IPS-18a (cell line): ENCODE measurements around the gene RAB10.
"Not testable (repeated sequence)": the region's sequence is repeated elsewhere in the genome, so short reads cannot be mapped to it uniquely, and the experiment has no call there.

Experiments
- H3K27ac ChIP-seq: one replicate; pipeline ENCODE4 v1.5.1; 2013; ENCODE audit warnings: low read length
- H3K27me3 ChIP-seq: one replicate; pipeline ENCODE4 v1.6.1; 2013; ENCODE audit warnings: mild to moderate bottlenecking, low read length; ENCODE audit not compliant: control insufficient read depth, insufficient read depth
- H3K36me3 ChIP-seq: one replicate; pipeline ENCODE4 v1.6.1; 2013; ENCODE audit warnings: low read depth, low read length; ENCODE audit not compliant: control insufficient read depth
- H3K4me1 ChIP-seq: one replicate; pipeline ENCODE4 v1.6.1; 2013; ENCODE audit warnings: low read depth, low read length; ENCODE audit not compliant: control insufficient read depth
- H3K4me3 ChIP-seq: one replicate; pipeline ENCODE4 v1.5.1; 2013; ENCODE audit warnings: low read length
- H3K9ac ChIP-seq: one replicate; pipeline ENCODE4 v1.6.1; 2013; ENCODE audit warnings: mild to moderate bottlenecking, low read length, moderate library complexity
- H3K9me3 ChIP-seq: one replicate; pipeline ENCODE4 v1.6.1; 2013; ENCODE audit warnings: low read depth, low read length; ENCODE audit not compliant: control insufficient read depth

RAB10 gene

GRCh38 chr2:26001743-26002351 is 32.0 kb upstream of the RAB10 start:
- Histone ChIP-seq H3K4me3 (no peak overlapping the region), H3K27ac (no peak overlapping the region), H3K27me3 (no peaks in the 10 kb centered on the region), H3K9me3 (no peaks in the 10 kb centered on the region), H3K9ac (no peak overlapping the region), H3K36me3 (no peaks in the 10 kb centered on the region), H3K4me1 (peaks cover 3% of the 10 kb centered on the region)

- Histone ChIP-seq H3K9me3 (no peaks in the 10 kb centered on the region), H3K4me3 (no peak overlapping the region), H3K36me3 (no peaks in the 10 kb centered on the region), H3K27ac (no peak overlapping the region), H3K9ac (no peak overlapping the region), H3K27me3 (no peaks in the 10 kb centered on the region), H3K4me1 (peaks cover under 1% of the 10 kb centered on the region)
Measured at GRCh38 chr2:26002632-26003310, 31.1 kb upstream of the RAB10 start.

- Histone ChIP-seq H3K27ac (no peak overlapping the region), H3K9me3 (no peaks in the 10 kb centered on the region), H3K4me3 (no peak overlapping the region), H3K9ac (no peak overlapping the region), H3K36me3 (no peaks in the 10 kb centered on the region), H3K4me1 (peaks cover 14% of the 10 kb centered on the region), H3K27me3 (no peaks in the 10 kb centered on the region)
Measured at GRCh38 chr2:26008095-26008494, 25.8 kb upstream of the RAB10 start.

- Histone ChIP-seq H3K4me1 (peaks cover 14% of the 10 kb centered on the region), H3K9me3 (no peaks in the 10 kb centered on the region), H3K4me3 (no peak overlapping the region), H3K9ac (no peak overlapping the region), H3K27me3 (no peaks in the 10 kb centered on the region), H3K27ac (no peak overlapping the region), H3K36me3 (no peaks in the 10 kb centered on the region)
Measured at GRCh38 chr2:26008851-26009566, 24.9 kb upstream of the RAB10 start.

- Histone ChIP-seq H3K9me3 (no peaks in the 10 kb centered on the region), H3K36me3 (no peaks in the 10 kb centered on the region), H3K4me1 (peaks cover 14% of the 10 kb centered on the region), H3K27ac (no peak overlapping the region), H3K4me3 (no peak overlapping the region), H3K9ac (no peak overlapping the region), H3K27me3 (no peaks in the 10 kb centered on the region)
Measured at GRCh38 chr2:26009567-26009963, 24.3 kb upstream of the RAB10 start.

GRCh38 chr2:26010943-26011342 is 22.9 kb upstream of the RAB10 start:
- Histone ChIP-seq H3K9me3 (no peaks in the 10 kb centered on the region), H3K9ac (no peak overlapping the region), H3K27ac (no peak overlapping the region), H3K4me1 (peaks cover 14% of the 10 kb centered on the region), H3K27me3 (no peaks in the 10 kb centered on the region), H3K36me3 (no peaks in the 10 kb centered on the region), H3K4me3 (no peak overlapping the region)

- no peak overlapping the region for H3K4me3 ChIP-seq
Measured at GRCh38 chr2:26011609-26011989, 22.3 kb upstream of the RAB10 start.

GRCh38 chr2:26011990-26012856 is 21.7 kb upstream of the RAB10 start:
- no peaks in the 10 kb centered on the region for H3K27me3 ChIP-seq
- no peak overlapping the region for H3K4me3 ChIP-seq
- peaks cover 14% of the 10 kb centered on the region for H3K4me1 ChIP-seq
- H3K9me3 ChIP-seq: no peaks in the 10 kb centered on the region
- H3K27ac ChIP-seq: no peak overlapping the region
- H3K36me3 ChIP-seq: no peaks in the 10 kb centered on the region
- no peak overlapping the region for H3K9ac ChIP-seq

More at GRCh38 chr2:26011609-26011989, 22.3 kb upstream of the RAB10 start:
- H3K27ac ChIP-seq: no peak overlapping the region
- no peaks in the 10 kb centered on the region for H3K36me3 ChIP-seq
- peaks cover 14% of the 10 kb centered on the region for H3K4me1 ChIP-seq
- no peaks in the 10 kb centered on the region for H3K27me3 ChIP-seq
- no peak overlapping the region for H3K9ac ChIP-seq
- H3K9me3 ChIP-seq: no peaks in the 10 kb centered on the region

- H3K9me3 ChIP-seq: no peaks in the 10 kb centered on the region
- no peaks in the 10 kb centered on the region for H3K27me3 ChIP-seq
- no peak overlapping the region for H3K9ac ChIP-seq
- H3K27ac ChIP-seq: no peak overlapping the region
- H3K36me3 ChIP-seq: no peaks in the 10 kb centered on the region
- no peak overlapping the region for H3K4me3 ChIP-seq
- peaks cover 14% of the 10 kb centered on the region for H3K4me1 ChIP-seq
Measured at GRCh38 chr2:26013668-26014067, 20.2 kb upstream of the RAB10 start.

GRCh38 chr2:26016012-26016705 is 17.7 kb upstream of the RAB10 start:
- no peaks in the 10 kb centered on the region for H3K27me3 ChIP-seq
- H3K36me3 ChIP-seq: no peaks in the 10 kb centered on the region
- H3K9me3 ChIP-seq: no peaks in the 10 kb centered on the region
- H3K4me1 ChIP-seq: peaks cover 14% of the 10 kb centered on the region
- no peak overlapping the region for H3K9ac ChIP-seq
- H3K27ac ChIP-seq: no peak overlapping the region
- no peak overlapping the region for H3K4me3 ChIP-seq

- not testable (repeated sequence) for H3K27ac ChIP-seq, H3K27me3 ChIP-seq, H3K9ac ChIP-seq, H3K9me3 ChIP-seq, H3K4me3 ChIP-seq, H3K36me3 ChIP-seq
- peaks cover 11% of the 10 kb centered on the region for H3K4me1 ChIP-seq
Measured at GRCh38 chr2:26016706-26017045, 17.2 kb upstream of the RAB10 start.
